ENCODE results near the gene RAB11FIP2. TPM values are rescaled to one million over a fixed set of nuclear protein-coding genes. Genes with fewer than 3 reads are reported as not detected.

Gene RAB11FIP2
- total RNA-seq, 1 experiment from 2014 or later = 12.2 TPM

DNA sequence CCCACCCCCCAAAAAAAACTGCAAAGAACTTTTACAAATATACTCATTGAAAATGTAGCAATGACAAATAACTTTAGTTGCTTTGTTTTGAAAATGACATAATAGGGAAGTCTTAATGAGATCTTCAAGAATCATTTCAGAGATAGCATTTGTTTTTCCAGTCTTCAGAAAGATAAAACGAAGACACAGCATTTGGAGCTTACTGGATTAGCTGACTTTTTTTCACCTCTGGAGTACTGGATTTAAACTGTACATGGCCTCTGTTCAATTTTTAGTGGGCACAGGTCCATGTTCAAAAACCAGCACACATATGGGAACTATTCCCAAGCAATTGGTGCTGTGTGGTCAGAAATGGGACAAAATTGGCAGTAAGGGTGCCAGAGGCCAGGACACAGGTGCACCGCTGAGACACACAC lies 3.9 kb downstream of the RAB11FIP2 start:
- Mint-ChIP-seq H3K4me1 (peaks cover 35% of the 10 kb centered on the region), H3K36me3 (no peaks in the 10 kb centered on the region), H3K9me3 (no peaks in the 10 kb centered on the region), H3K4me3 (no peak overlapping the region), H3K27ac (no peak overlapping the region), H3K27me3 (ENCODE audit: low read depth) (no peaks in the 10 kb centered on the region)
- no peak for ATAC-seq
- no peak for TF ChIP-seq NFYB (CRISPR knock-in tag; conservative IDR thresholded peaks at IDR 0.05; ENCODE audit: low read depth)
- TF ChIP-seq, protein P1, sequence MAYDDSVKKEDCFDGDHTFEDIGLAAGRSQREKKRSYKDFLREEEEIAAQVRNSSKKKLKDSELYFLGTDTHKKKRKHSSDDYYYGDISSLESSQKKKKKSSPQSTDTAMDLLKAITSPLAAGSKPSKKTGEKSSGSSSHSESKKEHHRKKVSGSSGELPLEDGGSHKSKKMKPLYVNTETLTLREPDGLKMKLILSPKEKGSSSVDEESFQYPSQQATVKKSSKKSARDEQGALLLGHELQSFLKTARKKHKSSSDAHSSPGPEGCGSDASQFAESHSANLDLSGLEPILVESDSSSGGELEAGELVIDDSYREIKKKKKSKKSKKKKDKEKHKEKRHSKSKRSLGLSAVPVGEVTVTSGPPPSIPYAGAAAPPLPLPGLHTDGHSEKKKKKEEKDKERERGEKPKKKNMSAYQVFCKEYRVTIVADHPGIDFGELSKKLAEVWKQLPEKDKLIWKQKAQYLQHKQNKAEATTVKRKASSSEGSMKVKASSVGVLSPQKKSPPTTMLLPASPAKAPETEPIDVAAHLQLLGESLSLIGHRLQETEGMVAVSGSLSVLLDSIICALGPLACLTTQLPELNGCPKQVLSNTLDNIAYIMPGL (CRISPR knock-in tag; IDR thresholded peaks at IDR 0.05) = no peak
- POLR2A ChIA-PET = no interaction called here
- no peak for DNase-seq (ENCODE audit: low spot score)
- CTCF ChIA-PET = no interaction called here

DNA sequence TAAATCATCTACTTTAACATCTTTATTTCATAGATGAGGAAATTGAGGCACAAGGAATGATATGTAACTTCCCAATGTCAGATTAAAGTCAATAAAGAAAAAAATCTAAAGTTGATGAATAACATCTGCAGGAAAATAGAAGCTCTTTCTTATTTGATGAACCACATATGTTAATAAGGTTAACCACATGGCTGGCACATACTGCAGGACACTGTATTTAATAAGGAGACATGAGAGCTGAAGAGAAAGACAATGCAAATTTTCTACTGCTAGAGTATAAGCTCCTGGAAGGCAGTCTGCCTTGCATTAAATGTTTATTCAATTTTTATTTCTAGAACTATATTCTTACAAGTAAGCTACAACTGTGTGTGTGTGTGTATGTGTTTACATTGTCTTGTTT lies 4.4 kb downstream of the RAB11FIP2 start:
- ATAC-seq = no peak
- H3K27me3 Mint-ChIP-seq (ENCODE audit: low read depth) = no peaks in the 10 kb centered on the region
- no peak overlapping the region for H3K27ac Mint-ChIP-seq
- no peaks in the 10 kb centered on the region for H3K36me3 Mint-ChIP-seq
- H3K4me1 Mint-ChIP-seq = peaks cover 31% of the 10 kb centered on the region
- no peak for DNase-seq (ENCODE audit: low spot score)
- TF ChIP-seq, protein P2, sequence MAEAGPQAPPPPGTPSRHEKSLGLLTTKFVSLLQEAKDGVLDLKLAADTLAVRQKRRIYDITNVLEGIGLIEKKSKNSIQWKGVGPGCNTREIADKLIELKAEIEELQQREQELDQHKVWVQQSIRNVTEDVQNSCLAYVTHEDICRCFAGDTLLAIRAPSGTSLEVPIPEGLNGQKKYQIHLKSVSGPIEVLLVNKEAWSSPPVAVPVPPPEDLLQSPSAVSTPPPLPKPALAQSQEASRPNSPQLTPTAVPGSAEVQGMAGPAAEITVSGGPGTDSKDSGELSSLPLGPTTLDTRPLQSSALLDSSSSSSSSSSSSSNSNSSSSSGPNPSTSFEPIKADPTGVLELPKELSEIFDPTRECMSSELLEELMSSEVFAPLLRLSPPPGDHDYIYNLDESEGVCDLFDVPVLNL (CRISPR knock-in tag; IDR thresholded peaks at IDR 0.05; ENCODE audit: borderline replicate concordance, low read depth) = no peak
- no peak for TF ChIP-seq NR3C1 (CRISPR knock-in tag; conservative IDR thresholded peaks at IDR 0.05; ENCODE audit: low read depth)
- TF ChIP-seq GTF2I (CRISPR knock-in tag; conservative IDR thresholded peaks at IDR 0.05) = no peak
- TF ChIP-seq, protein P1 (CRISPR knock-in tag; IDR thresholded peaks at IDR 0.05) = no peak
- TF ChIP-seq, protein P3, sequence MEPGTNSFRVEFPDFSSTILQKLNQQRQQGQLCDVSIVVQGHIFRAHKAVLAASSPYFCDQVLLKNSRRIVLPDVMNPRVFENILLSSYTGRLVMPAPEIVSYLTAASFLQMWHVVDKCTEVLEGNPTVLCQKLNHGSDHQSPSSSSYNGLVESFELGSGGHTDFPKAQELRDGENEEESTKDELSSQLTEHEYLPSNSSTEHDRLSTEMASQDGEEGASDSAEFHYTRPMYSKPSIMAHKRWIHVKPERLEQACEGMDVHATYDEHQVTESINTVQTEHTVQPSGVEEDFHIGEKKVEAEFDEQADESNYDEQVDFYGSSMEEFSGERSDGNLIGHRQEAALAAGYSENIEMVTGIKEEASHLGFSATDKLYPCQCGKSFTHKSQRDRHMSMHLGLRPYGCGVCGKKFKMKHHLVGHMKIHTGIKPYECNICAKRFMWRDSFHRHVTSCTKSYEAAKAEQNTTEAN (CRISPR knock-in tag; IDR thresholded peaks at IDR 0.05) = no peak
- no peak for TF ChIP-seq SMAD4 (CRISPR knock-in tag; IDR thresholded peaks at IDR 0.05)
- TF ChIP-seq TP53 (CRISPR knock-in tag; IDR thresholded peaks at IDR 0.05) = no peak
- TF ChIP-seq, protein P4, sequence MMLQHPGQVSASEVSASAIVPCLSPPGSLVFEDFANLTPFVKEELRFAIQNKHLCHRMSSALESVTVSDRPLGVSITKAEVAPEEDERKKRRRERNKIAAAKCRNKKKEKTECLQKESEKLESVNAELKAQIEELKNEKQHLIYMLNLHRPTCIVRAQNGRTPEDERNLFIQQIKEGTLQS (CRISPR knock-in tag; conservative IDR thresholded peaks at IDR 0.05) = no peak
- no peak for TF ChIP-seq SOX15 (CRISPR knock-in tag; IDR thresholded peaks at IDR 0.05)
- no peak for TF ChIP-seq TCF7 (CRISPR knock-in tag; IDR thresholded peaks at IDR 0.05; ENCODE audit: low read depth)
- CTCF ChIA-PET = no interaction called here
- POLR2A ChIA-PET = no interaction called here
- no peaks in the 10 kb centered on the region for H3K9me3 Mint-ChIP-seq
- H3K4me3 Mint-ChIP-seq = no peak overlapping the region

DNA sequence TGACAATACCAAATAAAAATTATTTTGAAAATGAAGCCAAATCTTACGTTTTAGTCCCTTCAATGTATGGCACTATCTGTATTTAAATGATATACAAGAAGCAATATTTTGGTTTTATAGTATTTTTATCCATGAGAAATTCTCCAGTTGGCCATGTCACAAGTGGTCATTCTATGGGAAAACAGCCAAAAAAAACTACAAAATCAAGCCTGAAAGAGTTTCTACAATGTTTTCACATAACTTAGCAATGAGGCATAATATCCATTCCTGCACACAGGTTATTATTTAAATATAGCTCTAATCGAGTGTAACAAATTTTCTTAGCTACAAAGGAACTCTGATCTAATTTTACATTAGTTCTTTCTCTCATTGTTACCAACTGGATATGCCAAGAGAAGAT lies 5.4 kb downstream of the RAB11FIP2 start:
- DNase-seq (ENCODE audit: low spot score) = no peak
- no peak for ATAC-seq
- H3K27ac Mint-ChIP-seq = no peak overlapping the region
- no peaks in the 10 kb centered on the region for H3K36me3 Mint-ChIP-seq
- no peaks in the 10 kb centered on the region for H3K27me3 Mint-ChIP-seq (ENCODE audit: low read depth)
- ChIA-PET CTCF (no interaction called here), POLR2A (no interaction called here)
- H3K4me1 Mint-ChIP-seq = peaks cover 36% of the 10 kb centered on the region
- no peak overlapping the region for H3K4me3 Mint-ChIP-seq
- no peaks in the 10 kb centered on the region for H3K9me3 Mint-ChIP-seq
- TF ChIP-seq ZNF671 (CRISPR knock-in tag; IDR thresholded peaks at IDR 0.05) (no peak), ESRRA (CRISPR knock-in tag; IDR thresholded peaks at IDR 0.05; ENCODE audit: borderline replicate concordance) (no peak), TEAD1 (CRISPR knock-in tag; IDR thresholded peaks at IDR 0.05) (no peak), MXD4 (CRISPR knock-in tag; IDR thresholded peaks at IDR 0.05; ENCODE audit: borderline replicate concordance) (no peak), TCF7 (CRISPR knock-in tag; IDR thresholded peaks at IDR 0.05; ENCODE audit: low read depth) (no peak)
- TF ChIP-seq, protein P5, sequence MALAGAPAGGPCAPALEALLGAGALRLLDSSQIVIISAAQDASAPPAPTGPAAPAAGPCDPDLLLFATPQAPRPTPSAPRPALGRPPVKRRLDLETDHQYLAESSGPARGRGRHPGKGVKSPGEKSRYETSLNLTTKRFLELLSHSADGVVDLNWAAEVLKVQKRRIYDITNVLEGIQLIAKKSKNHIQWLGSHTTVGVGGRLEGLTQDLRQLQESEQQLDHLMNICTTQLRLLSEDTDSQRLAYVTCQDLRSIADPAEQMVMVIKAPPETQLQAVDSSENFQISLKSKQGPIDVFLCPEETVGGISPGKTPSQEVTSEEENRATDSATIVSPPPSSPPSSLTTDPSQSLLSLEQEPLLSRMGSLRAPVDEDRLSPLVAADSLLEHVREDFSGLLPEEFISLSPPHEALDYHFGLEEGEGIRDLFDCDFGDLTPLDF (CRISPR knock-in tag; IDR thresholded peaks at IDR 0.05) = no peak
- TF ChIP-seq, protein P6, sequence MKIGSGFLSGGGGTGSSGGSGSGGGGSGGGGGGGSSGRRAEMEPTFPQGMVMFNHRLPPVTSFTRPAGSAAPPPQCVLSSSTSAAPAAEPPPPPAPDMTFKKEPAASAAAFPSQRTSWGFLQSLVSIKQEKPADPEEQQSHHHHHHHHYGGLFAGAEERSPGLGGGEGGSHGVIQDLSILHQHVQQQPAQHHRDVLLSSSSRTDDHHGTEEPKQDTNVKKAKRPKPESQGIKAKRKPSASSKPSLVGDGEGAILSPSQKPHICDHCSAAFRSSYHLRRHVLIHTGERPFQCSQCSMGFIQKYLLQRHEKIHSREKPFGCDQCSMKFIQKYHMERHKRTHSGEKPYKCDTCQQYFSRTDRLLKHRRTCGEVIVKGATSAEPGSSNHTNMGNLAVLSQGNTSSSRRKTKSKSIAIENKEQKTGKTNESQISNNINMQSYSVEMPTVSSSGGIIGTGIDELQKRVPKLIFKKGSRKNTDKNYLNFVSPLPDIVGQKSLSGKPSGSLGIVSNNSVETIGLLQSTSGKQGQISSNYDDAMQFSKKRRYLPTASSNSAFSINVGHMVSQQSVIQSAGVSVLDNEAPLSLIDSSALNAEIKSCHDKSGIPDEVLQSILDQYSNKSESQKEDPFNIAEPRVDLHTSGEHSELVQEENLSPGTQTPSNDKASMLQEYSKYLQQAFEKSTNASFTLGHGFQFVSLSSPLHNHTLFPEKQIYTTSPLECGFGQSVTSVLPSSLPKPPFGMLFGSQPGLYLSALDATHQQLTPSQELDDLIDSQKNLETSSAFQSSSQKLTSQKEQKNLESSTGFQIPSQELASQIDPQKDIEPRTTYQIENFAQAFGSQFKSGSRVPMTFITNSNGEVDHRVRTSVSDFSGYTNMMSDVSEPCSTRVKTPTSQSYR (CRISPR knock-in tag; IDR thresholded peaks at IDR 0.05) = no peak
- TF ChIP-seq, protein P7, sequence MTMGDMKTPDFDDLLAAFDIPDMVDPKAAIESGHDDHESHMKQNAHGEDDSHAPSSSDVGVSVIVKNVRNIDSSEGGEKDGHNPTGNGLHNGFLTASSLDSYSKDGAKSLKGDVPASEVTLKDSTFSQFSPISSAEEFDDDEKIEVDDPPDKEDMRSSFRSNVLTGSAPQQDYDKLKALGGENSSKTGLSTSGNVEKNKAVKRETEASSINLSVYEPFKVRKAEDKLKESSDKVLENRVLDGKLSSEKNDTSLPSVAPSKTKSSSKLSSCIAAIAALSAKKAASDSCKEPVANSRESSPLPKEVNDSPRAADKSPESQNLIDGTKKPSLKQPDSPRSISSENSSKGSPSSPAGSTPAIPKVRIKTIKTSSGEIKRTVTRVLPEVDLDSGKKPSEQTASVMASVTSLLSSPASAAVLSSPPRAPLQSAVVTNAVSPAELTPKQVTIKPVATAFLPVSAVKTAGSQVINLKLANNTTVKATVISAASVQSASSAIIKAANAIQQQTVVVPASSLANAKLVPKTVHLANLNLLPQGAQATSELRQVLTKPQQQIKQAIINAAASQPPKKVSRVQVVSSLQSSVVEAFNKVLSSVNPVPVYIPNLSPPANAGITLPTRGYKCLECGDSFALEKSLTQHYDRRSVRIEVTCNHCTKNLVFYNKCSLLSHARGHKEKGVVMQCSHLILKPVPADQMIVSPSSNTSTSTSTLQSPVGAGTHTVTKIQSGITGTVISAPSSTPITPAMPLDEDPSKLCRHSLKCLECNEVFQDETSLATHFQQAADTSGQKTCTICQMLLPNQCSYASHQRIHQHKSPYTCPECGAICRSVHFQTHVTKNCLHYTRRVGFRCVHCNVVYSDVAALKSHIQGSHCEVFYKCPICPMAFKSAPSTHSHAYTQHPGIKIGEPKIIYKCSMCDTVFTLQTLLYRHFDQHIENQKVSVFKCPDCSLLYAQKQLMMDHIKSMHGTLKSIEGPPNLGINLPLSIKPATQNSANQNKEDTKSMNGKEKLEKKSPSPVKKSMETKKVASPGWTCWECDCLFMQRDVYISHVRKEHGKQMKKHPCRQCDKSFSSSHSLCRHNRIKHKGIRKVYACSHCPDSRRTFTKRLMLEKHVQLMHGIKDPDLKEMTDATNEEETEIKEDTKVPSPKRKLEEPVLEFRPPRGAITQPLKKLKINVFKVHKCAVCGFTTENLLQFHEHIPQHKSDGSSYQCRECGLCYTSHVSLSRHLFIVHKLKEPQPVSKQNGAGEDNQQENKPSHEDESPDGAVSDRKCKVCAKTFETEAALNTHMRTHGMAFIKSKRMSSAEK (CRISPR knock-in tag; IDR thresholded peaks at IDR 0.05; ENCODE audit: borderline replicate concordance) = no peak

Data from WTC11 (cell line).